HCT116 (cell line): Measurements from ENCODE around the gene SMURF1. TPM values are rescaled to one million over a fixed set of nuclear protein-coding genes. Genes with fewer than 3 reads are reported as not detected.

Experiments
- ATAC-seq: fragments of 200-7000 bp; cut with Tn5 transposase; 2 replicates; pipeline ENCODE4 v1.9.1; 2020; ENCODE audit warnings: mild to moderate bottlenecking, moderate library complexity
- BruUV-seq: library from RNA; stranded (reverse); fragments of 400-500 nt; replicated peaks from 2 replicates; lab custom pipeline; 2021; lab: Mats Ljungman, UMichigan
- CTCF ChIA-PET: fragments of 300-600 bp; sonication (Branson Sonifier 250); formaldehyde crosslinking; loops from one replicate; lab custom pipeline; 2021; ENCODE audit warnings: antibody characterized with exemption; lab: Charles Lee
- POLR2A ChIA-PET: fragments of 300-600, 350-600 bp; sonication (Branson Sonifier 250); formaldehyde crosslinking; loops from one replicate; lab custom pipeline; 2021; ENCODE audit warnings: antibody characterized with exemption; lab: Charles Lee
- RAD21 ChIA-PET, 2 experiments: fragments of 300-600 bp; sonication (Branson Sonifier 250); formaldehyde crosslinking; loops; one replicate each; lab custom pipeline; 2023; ENCODE audit warnings: low total read pairs in 2 of 2; ENCODE audit not compliant: uncharacterized antibody in 2 of 2, unreplicated experiment in 2 of 2, low non-redundant PET in 1 of 2; lab: Charles Lee
- DNase-seq: peaks from one replicate; pipeline ENCODE4 v3.0.0-alpha.2; 2010; ENCODE audit warnings: low read depth, low spot score
- H2AFZ ChIP-seq: fragments of 200-600 bp; shearing (Covaris generic), sonication (generic); 2 replicates; pipeline ENCODE4 v1.6.1; 2017; ENCODE audit warnings: low read depth, mixed run types, mixed read lengths, antibody characterized with exemption, low read length; ENCODE audit not compliant: poor library complexity, severe bottlenecking
- H3K27ac ChIP-seq: 2 replicates; pipeline ENCODE4 v1.5.1; 2012; ENCODE audit warnings: low read depth, low read length
- H3K27me3 ChIP-seq: fragments of 200-600 bp; sonication (generic); 2 replicates; pipeline ENCODE4 v1.6.1; 2016; ENCODE audit warnings: mixed run types, low read length, mixed read lengths; ENCODE audit not compliant: insufficient read depth
- H3K36me3 ChIP-seq, 2 experiments: fragments of 200-500 bp in 1 of 2; fragments of 200-600 bp in 1 of 2; sonication (Bioruptor generic) in 1 of 2; sonication (generic) in 1 of 2; 2 replicates each; pipeline versions ENCODE4 v1.5.1 to v1.6.1; 2014 to 2016; ENCODE audit warnings: low read length in 2 of 2, inconsistent platforms in 1 of 2, mixed read lengths in 1 of 2, mixed run types in 1 of 2; ENCODE audit not compliant: insufficient read depth in 2 of 2, control insufficient read depth in 1 of 2
- H3K4me1 ChIP-seq, 2 experiments: fragments of 200-600 bp in 1 of 2; sonication (generic) in 1 of 2; 2 replicates each; pipeline versions ENCODE4 v1.5.1 to v1.6.1; 2012 to 2017; ENCODE audit warnings: low read length in 2 of 2, inconsistent platforms in 1 of 2, mild to moderate bottlenecking in 1 of 2, mixed read lengths in 1 of 2, mixed run types in 1 of 2, moderate library complexity in 1 of 2; ENCODE audit not compliant: insufficient read depth in 2 of 2, control insufficient read depth in 1 of 2
- H3K4me2 ChIP-seq: fragments of 200-600 bp; sonication (generic); 2 replicates; pipeline ENCODE4 v1.6.1; 2017; ENCODE audit warnings: mixed run types, low read length, mixed read lengths
- H3K4me3 ChIP-seq, 2 experiments: fragments of 200-600 bp in 1 of 2; sonication (generic) in 1 of 2; replicated peaks in 1 of 2; 2 replicates each; pipeline ENCODE4 v1.5.1; 2011 to 2016; ENCODE audit warnings: low read length in 2 of 2, control low read depth in 1 of 2, low read depth in 1 of 2, mild to moderate bottlenecking in 1 of 2, mixed read lengths in 1 of 2, mixed run types in 1 of 2
- H3K79me2 ChIP-seq: fragments of 200-600 bp; sonication (generic); 2 replicates; pipeline ENCODE4 v1.6.1; 2017; ENCODE audit warnings: mild to moderate bottlenecking, mixed run types, low read length, moderate library complexity, mixed read lengths; ENCODE audit not compliant: insufficient read depth
- H3K9ac ChIP-seq: fragments of 200-600 bp; sonication (generic); 2 replicates; pipeline ENCODE4 v1.6.1; 2016; ENCODE audit warnings: low read length, mixed read lengths
- H3K9me2 ChIP-seq: fragments of 200-600 bp; sonication (generic), shearing (Covaris generic); 2 replicates; pipeline ENCODE4 v1.6.1; 2017; ENCODE audit warnings: mixed run types, mild to moderate bottlenecking, moderate library complexity; ENCODE audit not compliant: insufficient read depth
- H3K9me3 ChIP-seq, 2 experiments: fragments of 200-500 bp in 1 of 2; fragments of 200-600 bp in 1 of 2; sonication (Bioruptor generic) in 1 of 2; sonication (generic) in 1 of 2; 2 replicates each; pipeline ENCODE4 v1.6.1; 2014 to 2017; ENCODE audit warnings: low read length in 2 of 2, mixed read lengths in 2 of 2, inconsistent platforms in 1 of 2, low read depth in 1 of 2, mild to moderate bottlenecking in 1 of 2, mixed run types in 1 of 2, moderate library complexity in 1 of 2; ENCODE audit not compliant: control insufficient read depth in 1 of 2, insufficient read depth in 1 of 2
- H4K20me1 ChIP-seq: fragments of 200-600 bp; sonication (generic), shearing (Covaris generic); 2 replicates; pipeline ENCODE4 v1.6.1; 2017; ENCODE audit warnings: mixed run types, mild to moderate bottlenecking, moderate library complexity; ENCODE audit not compliant: insufficient read depth
- CBX3 ChIP-seq: IDR thresholded peaks from 2 replicates; pipeline ENCODE4 v1.6.1; 2012; ENCODE audit warnings: low read depth
- CEBPB ChIP-seq: IDR thresholded peaks from 2 replicates; pipeline ENCODE4 v1.6.1; 2012; ENCODE audit warnings: low read depth
- EGR1 ChIP-seq: IDR thresholded peaks from 2 replicates; pipeline ENCODE4 v1.6.1; 2012; ENCODE audit warnings: low read depth
- EZH2 ChIP-seq: fragments of 200-600 bp; sonication (generic); IDR thresholded peaks from 2 replicates; pipeline ENCODE4 v1.6.1; 2017; ENCODE audit warnings: antibody characterized with exemption, mixed run types
- EZH2phosphoT487 ChIP-seq: fragments of 200-600 bp; IDR thresholded peaks from 2 replicates; pipeline ENCODE4 v1.6.1; 2018; ENCODE audit warnings: antibody characterized with exemption, borderline replicate concordance
- FOSL1 ChIP-seq: IDR thresholded peaks from 2 replicates; pipeline ENCODE4 v1.6.1; 2012; ENCODE audit warnings: low read depth
- JUND ChIP-seq: IDR thresholded peaks from 2 replicates; pipeline ENCODE4 v1.6.1; 2012
- POLR2AphosphoS5 ChIP-seq: IDR thresholded peaks from 2 replicates; pipeline ENCODE4 v1.6.1; 2011; ENCODE audit warnings: mild to moderate bottlenecking, low read depth, low read length, moderate library complexity
- RAD21 ChIP-seq: IDR thresholded peaks from 2 replicates; pipeline ENCODE4 v1.6.1; 2012; ENCODE audit warnings: low read depth, mild to moderate bottlenecking
- SIN3A ChIP-seq: IDR thresholded peaks from 2 replicates; pipeline ENCODE4 v1.6.1; 2012; ENCODE audit warnings: low read depth
- SRF ChIP-seq: IDR thresholded peaks from 2 replicates; pipeline ENCODE4 v1.6.1; 2012; ENCODE audit warnings: low read depth
- TCF7L2 ChIP-seq: IDR thresholded peaks from 2 replicates; pipeline ENCODE4 v1.7.0; 2011; ENCODE audit warnings: borderline replicate concordance, inconsistent platforms; ENCODE audit not compliant: insufficient read depth, insufficient read length; ENCODE audit errors: extremely low read depth
- YY1 ChIP-seq: IDR thresholded peaks from 2 replicates; pipeline ENCODE4 v1.6.1; 2011; ENCODE audit warnings: low read length, low read depth, moderate library complexity, mild to moderate bottlenecking; ENCODE audit not compliant: insufficient replicate concordance; ENCODE audit errors: extremely low read depth
- ZFX ChIP-seq: fragments of 450-650 bp; IDR thresholded peaks from 2 replicates; pipeline ENCODE4 v1.6.1; 2017
- ZNF274 ChIP-seq: fragments of 200-500 bp; sonication (Bioruptor generic); IDR thresholded peaks from 2 replicates; pipeline ENCODE4 v1.6.1; 2014; ENCODE audit warnings: mild to moderate bottlenecking, low read depth, low read length, inconsistent platforms
- intact Hi-C: fragments of 100-400 bp; cut with micrococcal nuclease; formaldehyde crosslinking; loops from 2 replicates; pipeline ENCODE4 v1.10.0; 2022
- total RNA-seq: library from RNA; stranded (reverse); gene quantifications from one replicate; pipeline ENCODE4 v1.2.1, GENCODE V29; 2021; ENCODE audit not compliant: unreplicated experiment
- TF ChIP-seq, protein P1 (sequence below): IDR thresholded peaks from 2 replicates; pipeline ENCODE4 v1.6.1; 2012; ENCODE audit warnings: low read depth
- TF ChIP-seq, protein P2 (sequence below): IDR thresholded peaks from 2 replicates; pipeline ENCODE4 v1.6.1; 2012
- TF ChIP-seq, protein P3 (sequence below): IDR thresholded peaks from 2 replicates; pipeline ENCODE4 v1.6.1; 2011; ENCODE audit warnings: mild to moderate bottlenecking, low read length, moderate library complexity; ENCODE audit not compliant: insufficient replicate concordance; ENCODE audit errors: extremely low read depth
- TF ChIP-seq, protein P4 (sequence below), 3 experiments: fragments of 200-600 bp in 1 of 3; sonication (generic) in 1 of 3; IDR thresholded peaks in 2 of 3; conservative IDR thresholded peaks in 1 of 3; 2 replicates each; pipeline ENCODE4 v1.5.1; 2012 to 2017; ENCODE audit warnings: low read depth in 2 of 3, low read length in 2 of 3, antibody characterized with exemption in 1 of 3, borderline replicate concordance in 1 of 3, control low read depth in 1 of 3, mild to moderate bottlenecking in 1 of 3, mixed read lengths in 1 of 3, mixed run types in 1 of 3, moderate library complexity in 1 of 3; ENCODE audit not compliant: insufficient read depth in 1 of 3
- TF ChIP-seq, protein P5 (sequence below): IDR thresholded peaks from 2 replicates; pipeline ENCODE4 v1.6.1; 2012

SMURF1 gene
- total RNA-seq, 1 experiment from 2014 or later = 24.6 TPM

DNA sequence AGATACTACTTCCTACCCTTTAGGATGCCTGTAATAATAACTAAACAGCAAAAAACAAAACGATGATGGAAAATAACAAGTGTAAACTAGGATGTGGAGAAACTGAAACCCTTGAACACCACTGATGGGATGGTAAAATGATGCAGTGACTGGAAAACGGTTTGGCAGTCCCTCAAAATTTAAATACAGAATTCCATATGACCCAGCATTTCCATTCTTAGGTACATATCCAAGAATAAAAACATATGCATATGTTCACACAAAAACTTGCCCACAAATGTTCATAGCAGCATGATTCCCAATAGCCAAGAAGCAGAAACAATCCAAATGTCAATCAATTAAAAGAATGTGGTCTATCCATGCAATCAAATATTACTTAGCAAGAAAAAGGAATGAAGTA is 25.8 kb downstream of the SMURF1 start:
- RAD21 ChIA-PET = no interaction called here
- CTCF ChIA-PET = no interaction called here
- no peaks in the 10 kb centered on the region; a peak in 1 of 4 replicates for H3K9me3 ChIP-seq
- H2AFZ ChIP-seq = no peak overlapping the region
- TF ChIP-seq, protein P1, sequence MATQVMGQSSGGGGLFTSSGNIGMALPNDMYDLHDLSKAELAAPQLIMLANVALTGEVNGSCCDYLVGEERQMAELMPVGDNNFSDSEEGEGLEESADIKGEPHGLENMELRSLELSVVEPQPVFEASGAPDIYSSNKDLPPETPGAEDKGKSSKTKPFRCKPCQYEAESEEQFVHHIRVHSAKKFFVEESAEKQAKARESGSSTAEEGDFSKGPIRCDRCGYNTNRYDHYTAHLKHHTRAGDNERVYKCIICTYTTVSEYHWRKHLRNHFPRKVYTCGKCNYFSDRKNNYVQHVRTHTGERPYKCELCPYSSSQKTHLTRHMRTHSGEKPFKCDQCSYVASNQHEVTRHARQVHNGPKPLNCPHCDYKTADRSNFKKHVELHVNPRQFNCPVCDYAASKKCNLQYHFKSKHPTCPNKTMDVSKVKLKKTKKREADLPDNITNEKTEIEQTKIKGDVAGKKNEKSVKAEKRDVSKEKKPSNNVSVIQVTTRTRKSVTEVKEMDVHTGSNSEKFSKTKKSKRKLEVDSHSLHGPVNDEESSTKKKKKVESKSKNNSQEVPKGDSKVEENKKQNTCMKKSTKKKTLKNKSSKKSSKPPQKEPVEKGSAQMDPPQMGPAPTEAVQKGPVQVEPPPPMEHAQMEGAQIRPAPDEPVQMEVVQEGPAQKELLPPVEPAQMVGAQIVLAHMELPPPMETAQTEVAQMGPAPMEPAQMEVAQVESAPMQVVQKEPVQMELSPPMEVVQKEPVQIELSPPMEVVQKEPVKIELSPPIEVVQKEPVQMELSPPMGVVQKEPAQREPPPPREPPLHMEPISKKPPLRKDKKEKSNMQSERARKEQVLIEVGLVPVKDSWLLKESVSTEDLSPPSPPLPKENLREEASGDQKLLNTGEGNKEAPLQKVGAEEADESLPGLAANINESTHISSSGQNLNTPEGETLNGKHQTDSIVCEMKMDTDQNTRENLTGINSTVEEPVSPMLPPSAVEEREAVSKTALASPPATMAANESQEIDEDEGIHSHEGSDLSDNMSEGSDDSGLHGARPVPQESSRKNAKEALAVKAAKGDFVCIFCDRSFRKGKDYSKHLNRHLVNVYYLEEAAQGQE = no peak
- no peak for TF ChIP-seq SIN3A
- TF ChIP-seq, protein P2, sequence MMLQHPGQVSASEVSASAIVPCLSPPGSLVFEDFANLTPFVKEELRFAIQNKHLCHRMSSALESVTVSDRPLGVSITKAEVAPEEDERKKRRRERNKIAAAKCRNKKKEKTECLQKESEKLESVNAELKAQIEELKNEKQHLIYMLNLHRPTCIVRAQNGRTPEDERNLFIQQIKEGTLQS = no peak
- no peak for TF ChIP-seq EZH2phosphoT487
- no peak for TF ChIP-seq JUND
- no peak for TF ChIP-seq EZH2
- no peak for TF ChIP-seq CBX3
- no peak for TF ChIP-seq SRF
- TF ChIP-seq ZNF274 = no peak
- TF ChIP-seq POLR2AphosphoS5 = no peak
- no peak for TF ChIP-seq YY1
- TF ChIP-seq TCF7L2 = no peak
- TF ChIP-seq, protein P3, sequence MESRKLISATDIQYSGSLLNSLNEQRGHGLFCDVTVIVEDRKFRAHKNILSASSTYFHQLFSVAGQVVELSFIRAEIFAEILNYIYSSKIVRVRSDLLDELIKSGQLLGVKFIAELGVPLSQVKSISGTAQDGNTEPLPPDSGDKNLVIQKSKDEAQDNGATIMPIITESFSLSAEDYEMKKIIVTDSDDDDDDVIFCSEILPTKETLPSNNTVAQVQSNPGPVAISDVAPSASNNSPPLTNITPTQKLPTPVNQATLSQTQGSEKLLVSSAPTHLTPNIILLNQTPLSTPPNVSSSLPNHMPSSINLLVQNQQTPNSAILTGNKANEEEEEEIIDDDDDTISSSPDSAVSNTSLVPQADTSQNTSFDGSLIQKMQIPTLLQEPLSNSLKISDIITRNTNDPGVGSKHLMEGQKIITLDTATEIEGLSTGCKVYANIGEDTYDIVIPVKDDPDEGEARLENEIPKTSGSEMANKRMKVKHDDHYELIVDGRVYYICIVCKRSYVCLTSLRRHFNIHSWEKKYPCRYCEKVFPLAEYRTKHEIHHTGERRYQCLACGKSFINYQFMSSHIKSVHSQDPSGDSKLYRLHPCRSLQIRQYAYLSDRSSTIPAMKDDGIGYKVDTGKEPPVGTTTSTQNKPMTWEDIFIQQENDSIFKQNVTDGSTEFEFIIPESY = no peak
- TF ChIP-seq ZFX = no peak
- TF ChIP-seq, protein P4, sequence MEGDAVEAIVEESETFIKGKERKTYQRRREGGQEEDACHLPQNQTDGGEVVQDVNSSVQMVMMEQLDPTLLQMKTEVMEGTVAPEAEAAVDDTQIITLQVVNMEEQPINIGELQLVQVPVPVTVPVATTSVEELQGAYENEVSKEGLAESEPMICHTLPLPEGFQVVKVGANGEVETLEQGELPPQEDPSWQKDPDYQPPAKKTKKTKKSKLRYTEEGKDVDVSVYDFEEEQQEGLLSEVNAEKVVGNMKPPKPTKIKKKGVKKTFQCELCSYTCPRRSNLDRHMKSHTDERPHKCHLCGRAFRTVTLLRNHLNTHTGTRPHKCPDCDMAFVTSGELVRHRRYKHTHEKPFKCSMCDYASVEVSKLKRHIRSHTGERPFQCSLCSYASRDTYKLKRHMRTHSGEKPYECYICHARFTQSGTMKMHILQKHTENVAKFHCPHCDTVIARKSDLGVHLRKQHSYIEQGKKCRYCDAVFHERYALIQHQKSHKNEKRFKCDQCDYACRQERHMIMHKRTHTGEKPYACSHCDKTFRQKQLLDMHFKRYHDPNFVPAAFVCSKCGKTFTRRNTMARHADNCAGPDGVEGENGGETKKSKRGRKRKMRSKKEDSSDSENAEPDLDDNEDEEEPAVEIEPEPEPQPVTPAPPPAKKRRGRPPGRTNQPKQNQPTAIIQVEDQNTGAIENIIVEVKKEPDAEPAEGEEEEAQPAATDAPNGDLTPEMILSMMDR (IDR thresholded peaks at IDR 0.05 in 2 of 3, conservative IDR thresholded peaks at IDR 0.05 in 1 of 3; ENCODE audit: borderline replicate concordance in 1 of 3, insufficient read depth in 1 of 3, low read depth in 2 of 3, low read length in 2 of 3) = no peak
- no peak for TF ChIP-seq CEBPB
- TF ChIP-seq, protein P5, sequence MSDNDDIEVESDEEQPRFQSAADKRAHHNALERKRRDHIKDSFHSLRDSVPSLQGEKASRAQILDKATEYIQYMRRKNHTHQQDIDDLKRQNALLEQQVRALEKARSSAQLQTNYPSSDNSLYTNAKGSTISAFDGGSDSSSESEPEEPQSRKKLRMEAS = no peak
- TF ChIP-seq EGR1 = no peak
- no peak for TF ChIP-seq RAD21
- no peak for TF ChIP-seq FOSL1
- DNase-seq = no peak
- no peak overlapping the region for H3K9ac ChIP-seq
- no peaks in the 10 kb centered on the region for H3K4me1 ChIP-seq
- H3K27ac ChIP-seq = no peak overlapping the region
- H4K20me1 ChIP-seq = no peaks in the 10 kb centered on the region
- H3K4me3 ChIP-seq = no peak overlapping the region
- no peaks in the 10 kb centered on the region for H3K9me2 ChIP-seq
- H3K79me2 ChIP-seq = peaks cover 94% of the 10 kb centered on the region
- H3K27me3 ChIP-seq = no peaks in the 10 kb centered on the region
- intact Hi-C loops = no loop called here
- no peak for ATAC-seq
- no TSS peak for BruUV-seq
- POLR2A ChIA-PET = interaction anchor here (0.7 kb wide), 1 partner anchor 13 kb away, joined by 3 read pairs; no protein-coding TSS in a partner anchor
- H3K4me2 ChIP-seq = no peak overlapping the region
- peaks cover 0 to 7% of the 10 kb centered on the region in 2 experiments; a peak in 1 of 4 replicates for H3K36me3 ChIP-seq
